ENCODE measurements around the gene GLTP. TPM values are rescaled to one million over a fixed set of nuclear protein-coding genes. Genes with fewer than 3 reads are reported as not detected.

Gene GLTP
- total and polyA plus RNA-seq, 2 of the 13 experiments (the other 11 are each of a cell fraction or from before 2014, with no cell fraction given): 10.7 to 12.9 TPM

GRCh38 chr12:109899783-109900751 lies 19.7 kb upstream of the GLTP start, which contains the start of gene TCHP (continued):
- TF ChIP-seq, protein P1, sequence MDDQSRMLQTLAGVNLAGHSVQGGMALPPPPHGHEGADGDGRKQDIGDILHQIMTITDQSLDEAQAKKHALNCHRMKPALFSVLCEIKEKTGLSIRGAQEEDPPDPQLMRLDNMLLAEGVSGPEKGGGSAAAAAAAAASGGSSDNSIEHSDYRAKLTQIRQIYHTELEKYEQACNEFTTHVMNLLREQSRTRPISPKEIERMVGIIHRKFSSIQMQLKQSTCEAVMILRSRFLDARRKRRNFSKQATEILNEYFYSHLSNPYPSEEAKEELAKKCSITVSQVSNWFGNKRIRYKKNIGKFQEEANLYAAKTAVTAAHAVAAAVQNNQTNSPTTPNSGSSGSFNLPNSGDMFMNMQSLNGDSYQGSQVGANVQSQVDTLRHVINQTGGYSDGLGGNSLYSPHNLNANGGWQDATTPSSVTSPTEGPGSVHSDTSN (CRISPR knock-in tag; IDR thresholded peaks at IDR 0.05; ENCODE audit: borderline replicate concordance): no peak
- TF ChIP-seq SMAD3 (CRISPR knock-in tag; IDR thresholded peaks at IDR 0.05) (peak; percentile 53; the same call in 1 of the 2 replicates), ZNF558 (CRISPR knock-in tag; IDR thresholded peaks at IDR 0.05; ENCODE audit: borderline replicate concordance) (no peak), TBP (CRISPR knock-in tag; IDR thresholded peaks at IDR 0.05) (no peak), ZFP62 (CRISPR knock-in tag; IDR thresholded peaks at IDR 0.05) (no peak), TRIM22 (IDR thresholded peaks at IDR 0.05) (no peak), ZNF652 (CRISPR knock-in tag; IDR thresholded peaks at IDR 0.05; ENCODE audit: borderline replicate concordance, low read depth) (no peak; the same call in 1 of the 2 replicates), ZNF703 (CRISPR knock-in tag; IDR thresholded peaks at IDR 0.05; ENCODE audit: borderline replicate concordance) (no peak), AKAP8 (CRISPR knock-in tag; IDR thresholded peaks at IDR 0.05) (no peak), SRSF4 (IDR thresholded peaks at IDR 0.05; ENCODE audit: low read depth, low read length, poor library complexity, severe bottlenecking) (no peak)
- TF ChIP-seq, protein P2, sequence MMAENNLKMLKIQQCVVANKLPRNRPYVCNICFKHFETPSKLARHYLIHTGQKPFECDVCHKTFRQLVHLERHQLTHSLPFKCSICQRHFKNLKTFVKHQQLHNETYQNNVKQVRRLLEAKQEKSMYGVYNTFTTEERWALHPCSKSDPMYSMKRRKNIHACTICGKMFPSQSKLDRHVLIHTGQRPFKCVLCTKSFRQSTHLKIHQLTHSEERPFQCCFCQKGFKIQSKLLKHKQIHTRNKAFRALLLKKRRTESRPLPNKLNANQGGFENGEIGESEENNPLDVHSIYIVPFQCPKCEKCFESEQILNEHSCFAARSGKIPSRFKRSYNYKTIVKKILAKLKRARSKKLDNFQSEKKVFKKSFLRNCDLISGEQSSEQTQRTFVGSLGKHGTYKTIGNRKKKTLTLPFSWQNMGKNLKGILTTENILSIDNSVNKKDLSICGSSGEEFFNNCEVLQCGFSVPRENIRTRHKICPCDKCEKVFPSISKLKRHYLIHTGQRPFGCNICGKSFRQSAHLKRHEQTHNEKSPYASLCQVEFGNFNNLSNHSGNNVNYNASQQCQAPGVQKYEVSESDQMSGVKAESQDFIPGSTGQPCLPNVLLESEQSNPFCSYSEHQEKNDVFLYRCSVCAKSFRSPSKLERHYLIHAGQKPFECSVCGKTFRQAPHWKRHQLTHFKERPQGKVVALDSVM (CRISPR knock-in tag; IDR thresholded peaks at IDR 0.05): peak; percentile 28; the same call in 1 of the 2 replicates
- TF ChIP-seq, protein P3, sequence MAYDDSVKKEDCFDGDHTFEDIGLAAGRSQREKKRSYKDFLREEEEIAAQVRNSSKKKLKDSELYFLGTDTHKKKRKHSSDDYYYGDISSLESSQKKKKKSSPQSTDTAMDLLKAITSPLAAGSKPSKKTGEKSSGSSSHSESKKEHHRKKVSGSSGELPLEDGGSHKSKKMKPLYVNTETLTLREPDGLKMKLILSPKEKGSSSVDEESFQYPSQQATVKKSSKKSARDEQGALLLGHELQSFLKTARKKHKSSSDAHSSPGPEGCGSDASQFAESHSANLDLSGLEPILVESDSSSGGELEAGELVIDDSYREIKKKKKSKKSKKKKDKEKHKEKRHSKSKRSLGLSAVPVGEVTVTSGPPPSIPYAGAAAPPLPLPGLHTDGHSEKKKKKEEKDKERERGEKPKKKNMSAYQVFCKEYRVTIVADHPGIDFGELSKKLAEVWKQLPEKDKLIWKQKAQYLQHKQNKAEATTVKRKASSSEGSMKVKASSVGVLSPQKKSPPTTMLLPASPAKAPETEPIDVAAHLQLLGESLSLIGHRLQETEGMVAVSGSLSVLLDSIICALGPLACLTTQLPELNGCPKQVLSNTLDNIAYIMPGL (CRISPR knock-in tag; IDR thresholded peaks at IDR 0.05; ENCODE audit: borderline replicate concordance in 1 of 2, low read depth in 1 of 2): peak; percentile 92 to 97
- TF ChIP-seq, protein P4, sequence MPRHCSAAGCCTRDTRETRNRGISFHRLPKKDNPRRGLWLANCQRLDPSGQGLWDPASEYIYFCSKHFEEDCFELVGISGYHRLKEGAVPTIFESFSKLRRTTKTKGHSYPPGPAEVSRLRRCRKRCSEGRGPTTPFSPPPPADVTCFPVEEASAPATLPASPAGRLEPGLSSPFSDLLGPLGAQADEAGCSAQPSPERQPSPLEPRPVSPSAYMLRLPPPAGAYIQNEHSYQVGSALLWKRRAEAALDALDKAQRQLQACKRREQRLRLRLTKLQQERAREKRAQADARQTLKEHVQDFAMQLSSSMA (CRISPR knock-in tag; IDR thresholded peaks at IDR 0.05): no peak
